ELF-1 (cell line): ENCODE data around the gene ENPP1.

Source experiments
- DNase-seq: peaks from one replicate; pipeline ENCODE4 v3.0.0-alpha.2; 2016; ENCODE audit warnings: low read depth, low spot score

The ENPP1 gene

GRCh38 chr6:131828951-131829350, 21.1 kb downstream of the ENPP1 start:
- DNase-seq, result no peak

GRCh38 chr6:131831392-131831791, 23.6 kb downstream of the ENPP1 start:
- no peak for DNase-seq

- DNase-seq, result no peak
Measured at GRCh38 chr6:131831886-131832285, 24.1 kb downstream of the ENPP1 start.

GRCh38 chr6:131832363-131832762, 24.5 kb downstream of the ENPP1 start:
- DNase-seq, result no peak

GRCh38 chr6:131838051-131838450, 30.2 kb downstream of the ENPP1 start:
- no peak for DNase-seq

- no peak for DNase-seq
Measured at GRCh38 chr6:131839388-131839787, 31.6 kb downstream of the ENPP1 start.

- DNase-seq, result no peak
Measured at GRCh38 chr6:131840441-131840840, 32.6 kb downstream of the ENPP1 start.

GRCh38 chr6:131840936-131841583, 33.2 kb downstream of the ENPP1 start:
- no peak for DNase-seq

- DNase-seq, result no peak
Measured at GRCh38 chr6:131843768-131844167, 35.9 kb downstream of the ENPP1 start.

GRCh38 chr6:131844243-131844841, 36.5 kb downstream of the ENPP1 start:
- no peak for DNase-seq

GRCh38 chr6:131846023-131846663, 38.3 kb downstream of the ENPP1 start:
- no peak for DNase-seq

GRCh38 chr6:131846905-131847304, 39.1 kb downstream of the ENPP1 start:
- no peak for DNase-seq

GRCh38 chr6:131849799-131850198, 42.0 kb downstream of the ENPP1 start:
- no peak for DNase-seq

GRCh38 chr6:131851049-131851769, 43.4 kb downstream of the ENPP1 start:
- DNase-seq, result no peak

- no peak for DNase-seq
Measured at GRCh38 chr6:131852200-131852599, 44.4 kb downstream of the ENPP1 start.

- no peak for DNase-seq
Measured at GRCh38 chr6:131854803-131855202, 47.0 kb downstream of the ENPP1 start.

GRCh38 chr6:131858765-131859415, 51.1 kb downstream of the ENPP1 start:
- DNase-seq, result no peak

- peak; percentile 88 for DNase-seq
Measured at GRCh38 chr6:131859658-131860057, 51.8 kb downstream of the ENPP1 start.

- no peak for DNase-seq
Measured at GRCh38 chr6:131861381-131861780, 53.6 kb downstream of the ENPP1 start.

GRCh38 chr6:131862476-131862875, 54.7 kb downstream of the ENPP1 start:
- peak; percentile 64 for DNase-seq

- DNase-seq, result peak; percentile 4
Measured at GRCh38 chr6:131867744-131868143, 59.9 kb downstream of the ENPP1 start.

- DNase-seq, result no peak
Measured at GRCh38 chr6:131868836-131869235, 61.0 kb downstream of the ENPP1 start.
